HG03175 (cell line): ENCODE data around the gene VCP.

Experiments
- ATAC-seq: cut with Tn5 transposase; IDR thresholded peaks from one replicate; pipeline ENCODE4 v1.9.1; 2021; ENCODE audit warnings: mild to moderate bottlenecking, moderate library complexity; ENCODE audit not compliant: unreplicated experiment

The VCP gene

GRCh38 chr9:35072461-35073278 lies at the start of gene VCP:
TSS of gene VCP (minus strand) at chr9:35072625. CDS start at chr9:35072353, 272 bp downstream.
- ATAC-seq = peak; percentile 83

GRCh38 chr9:35116898-35117551 lies 44.6 kb upstream of the VCP start:
- ATAC-seq = peak; percentile 56

GRCh38 chr9:35116539-35116897 lies 44.1 kb upstream of the VCP start:
- ATAC-seq = no peak

- peak; percentile 63 for ATAC-seq
These were observed 43.5 kb upstream of the VCP start, which contains the start of gene ATOSB for GRCh38 chr9:35115680-35116538. TSS of gene ATOSB (minus strand) at chr9:35115862. CDS start at chr9:35108274, 7,588 bp downstream.

- ATAC-seq = no peak
These were observed 42.6 kb upstream of the VCP start for GRCh38 chr9:35114840-35115628.

- ATAC-seq = no peak
These were observed 41.9 kb upstream of the VCP start for GRCh38 chr9:35114113-35114839.

- ATAC-seq = no peak
These were observed 40.0 kb upstream of the VCP start for GRCh38 chr9:35112257-35113020.

DNA sequence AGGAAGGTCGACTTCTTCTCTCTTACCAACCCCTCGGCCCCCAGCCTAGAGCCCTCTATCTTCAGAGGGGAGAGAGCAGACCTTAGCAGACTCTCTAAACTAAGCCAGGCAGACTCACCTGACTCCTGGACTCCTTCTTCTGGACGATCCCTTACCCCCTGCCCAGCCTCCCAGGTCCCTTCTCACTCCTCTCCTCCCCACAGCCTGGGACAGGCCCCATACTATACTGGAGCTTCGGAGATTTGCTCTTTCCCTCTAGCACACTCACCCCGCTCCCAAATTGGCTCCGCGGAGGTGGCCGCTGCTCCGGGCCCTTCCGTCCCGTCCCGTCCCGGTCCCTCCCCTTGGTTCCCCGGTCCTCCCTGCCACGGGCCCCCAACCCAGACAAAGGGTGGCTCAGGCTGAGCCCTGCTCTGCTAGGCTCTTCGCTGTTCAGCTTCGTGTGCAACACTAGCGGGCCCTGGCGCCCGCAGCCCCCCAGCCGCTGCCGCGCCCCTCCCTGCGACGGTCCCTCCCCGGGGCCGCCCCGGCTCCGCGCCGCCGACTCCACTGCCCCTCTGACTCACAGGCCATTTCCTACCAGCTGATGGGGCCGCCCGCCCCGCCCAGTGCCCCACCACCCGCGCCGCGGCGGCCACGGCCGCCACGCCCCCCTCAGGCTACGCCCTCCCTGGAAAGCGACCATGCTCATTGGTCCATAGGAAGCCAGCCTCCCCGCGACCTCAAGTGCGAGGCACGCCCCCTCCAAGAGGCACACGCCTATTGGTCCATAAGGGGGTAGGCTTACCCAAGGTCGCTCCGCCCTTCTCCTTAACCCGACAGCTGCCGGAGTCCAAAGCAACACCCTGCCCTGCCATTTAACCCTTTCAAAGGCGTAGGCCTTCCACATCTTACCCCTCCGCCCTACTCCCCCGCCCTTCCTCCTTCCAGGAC lies 38.8 kb upstream of the VCP start:
- ATAC-seq = peak; percentile 75

DNA sequence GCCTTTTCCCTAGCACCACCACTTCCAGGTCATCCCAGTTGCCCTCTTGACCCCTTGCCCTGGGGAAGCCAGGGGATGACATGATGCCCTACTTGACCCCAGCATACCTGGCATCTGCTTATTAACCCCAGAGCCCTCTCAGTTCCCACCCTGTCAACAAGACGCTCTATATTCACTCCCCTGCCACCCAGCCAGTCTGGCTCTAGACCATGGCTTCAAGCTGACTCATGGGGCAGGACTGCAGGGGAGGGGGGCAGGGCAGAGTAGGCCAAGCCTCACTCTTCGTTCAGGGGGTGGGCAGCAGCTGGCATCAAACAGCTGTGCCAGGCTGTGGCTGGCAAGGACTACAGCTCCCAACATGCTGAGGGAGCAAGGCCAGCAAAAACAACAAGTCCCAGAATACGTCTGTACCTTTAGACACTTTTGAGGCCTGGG lies 37.9 kb upstream of the VCP start:
- no peak for ATAC-seq

GRCh38 chr9:35108946-35109575 lies 36.6 kb upstream of the VCP start:
- no peak for ATAC-seq

GRCh38 chr9:35108461-35108860 lies 36.0 kb upstream of the VCP start:
- no peak for ATAC-seq

GRCh38 chr9:35107297-35108290 lies 35.2 kb upstream of the VCP start:
- no peak for ATAC-seq

DNA sequence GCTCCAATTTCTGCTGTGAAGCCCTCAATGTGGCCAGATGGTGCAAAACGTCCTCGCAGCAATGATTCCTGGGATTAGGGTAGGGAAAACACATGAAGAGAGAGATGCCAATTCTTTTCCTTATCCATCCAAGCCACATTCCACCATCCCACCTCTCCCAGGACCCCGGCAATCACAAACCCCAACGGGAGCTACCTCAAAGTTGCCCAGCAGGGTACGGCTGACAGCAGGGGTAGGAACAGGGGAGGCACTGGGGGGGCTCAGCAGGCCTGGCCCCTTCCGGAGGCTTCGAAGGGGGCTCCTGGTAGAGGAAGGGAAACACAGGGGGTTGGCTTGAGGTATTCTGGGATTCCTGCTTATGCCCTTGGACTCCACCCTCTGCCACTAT lies 33.9 kb upstream of the VCP start:
- ATAC-seq = no peak

- no peak for ATAC-seq
These were observed 33.3 kb upstream of the VCP start for GRCh38 chr9:35105571-35106342.

DNA sequence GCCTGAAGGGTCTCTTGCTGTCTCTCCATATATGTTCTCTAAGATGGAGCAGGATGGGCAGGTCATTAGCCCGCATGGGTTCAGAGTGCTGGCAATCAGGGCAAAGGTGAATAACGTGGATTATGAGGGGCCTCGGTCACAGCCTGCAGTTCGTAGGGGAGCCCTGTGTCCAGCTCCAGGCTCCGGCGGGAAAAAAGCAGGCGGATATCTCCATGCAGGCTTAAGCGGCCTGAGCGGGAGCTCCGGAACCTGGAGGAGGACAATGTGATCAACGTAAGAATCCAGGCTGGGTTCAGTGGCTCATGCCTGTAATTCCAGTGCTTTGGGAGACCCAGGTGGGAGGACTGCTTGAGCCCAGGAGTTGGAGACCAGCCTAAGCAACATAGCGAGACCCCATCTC lies 32.7 kb upstream of the VCP start:
- no peak for ATAC-seq

DNA sequence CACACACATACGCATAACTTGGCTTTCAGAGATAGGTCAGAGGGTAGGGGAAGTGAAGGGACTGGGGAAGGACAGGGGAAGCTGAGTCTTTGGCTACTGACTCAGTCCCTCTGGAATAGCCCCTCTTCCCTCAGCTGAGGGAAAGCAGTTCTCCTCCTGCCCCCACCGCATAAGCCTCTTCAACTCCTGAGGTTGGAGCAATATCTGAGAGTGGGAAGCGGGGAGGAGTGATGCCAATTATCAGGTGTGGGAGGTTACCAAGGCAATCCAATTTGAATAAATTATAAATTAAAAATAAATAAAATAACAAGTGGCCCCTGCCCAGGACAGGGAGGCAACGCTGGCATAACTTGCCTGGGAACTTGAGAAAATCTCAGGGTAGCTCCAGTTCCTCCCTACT lies 32.2 kb upstream of the VCP start:
- no peak for ATAC-seq
